Hippocampal formation (tissue), 2 donors: ENCODE results near the gene CHID1.

Source experiments
- DNase-seq, 2 donors: peaks; one replicate each; lab custom pipeline; 2025; lab: John Stamatoyannopoulos, UW

The CHID1 gene

GRCh38 chr11:933142-933851, 22.7 kb upstream of the CHID1 start:
- no peak for DNase-seq

- DNase-seq: no peak
Observed at GRCh38 chr11:932435-932834, 21.8 kb upstream of the CHID1 start.

- no peak for DNase-seq
Observed at GRCh38 chr11:931385-931784, 20.8 kb upstream of the CHID1 start.

GRCh38 chr11:929405-929804, 18.8 kb upstream of the CHID1 start:
- no peak for DNase-seq

- DNase-seq: no peak
Observed at GRCh38 chr11:928786-929185, 18.2 kb upstream of the CHID1 start.

GRCh38 chr11:927871-928270, 17.3 kb upstream of the CHID1 start:
- DNase-seq: no peak

GRCh38 chr11:926341-926916, 15.8 kb upstream of the CHID1 start:
- DNase-seq: no peak

GRCh38 chr11:925496-926301, 15.1 kb upstream of the CHID1 start, which contains the start of gene AP2A2:
Gene AP2A2, plus strand, starts transcription at chr11:925870. Its CDS starts 152 bp downstream, at chr11:926022.
- peak; percentile 57 to 61 for DNase-seq

- DNase-seq: no peak
Observed at GRCh38 chr11:925158-925495, 14.5 kb upstream of the CHID1 start.

- no peak for DNase-seq
Observed at GRCh38 chr11:924406-925157, 14.0 kb upstream of the CHID1 start.

- no peak for DNase-seq
Observed at GRCh38 chr11:923691-924405, 13.2 kb upstream of the CHID1 start.

GRCh38 chr11:921921-922678, 11.5 kb upstream of the CHID1 start:
- no peak for DNase-seq

GRCh38 chr11:917426-917825, 6.8 kb upstream of the CHID1 start:
- no peak for DNase-seq

- no peak for DNase-seq
Observed at GRCh38 chr11:914747-915501, 4.3 kb upstream of the CHID1 start.

GRCh38 chr11:914204-914603, 3.6 kb upstream of the CHID1 start:
- no peak for DNase-seq

GRCh38 chr11:913043-913442, 2.4 kb upstream of the CHID1 start:
- DNase-seq: no peak

- no peak for DNase-seq
Observed at GRCh38 chr11:912266-912665, 1.7 kb upstream of the CHID1 start.

GRCh38 chr11:911890-912219, 1.2 kb upstream of the CHID1 start:
- DNase-seq: no peak

- DNase-seq: no peak
Observed at GRCh38 chr11:911031-911889, 650 bp upstream of the CHID1 start.
